OCI-LY1 (cell line): ENCODE results near the gene PRKCE.

Experiments
- H2AFZ ChIP-seq: fragments of 200-600 bp; sonication (generic), shearing (Covaris generic); 2 replicates; pipeline ENCODE4 v1.6.0; 2014; ENCODE audit warnings: antibody characterized with exemption, mild to moderate bottlenecking, low read length
- H3F3A ChIP-seq: fragments of 200-600 bp; sonication (generic), shearing (Covaris generic); 2 replicates; pipeline ENCODE4 v1.6.0; 2014; ENCODE audit warnings: mild to moderate bottlenecking, antibody characterized with exemption, low read length, moderate library complexity; ENCODE audit not compliant: insufficient read depth
- H3K27ac ChIP-seq: fragments of 200-600 bp; sonication (generic); 2 replicates; pipeline ENCODE4 v1.5.1; 2014; ENCODE audit warnings: low read length, mixed run types, mild to moderate bottlenecking, low read depth; ENCODE audit not compliant: poor library complexity, severe bottlenecking
- H3K27me3 ChIP-seq: fragments of 200-600 bp; sonication (generic); 2 replicates; pipeline ENCODE4 v1.6.0; 2014; ENCODE audit warnings: antibody characterized with exemption, mild to moderate bottlenecking, low read length, moderate library complexity; ENCODE audit not compliant: insufficient read depth
- H3K36me3 ChIP-seq: fragments of 200-600 bp; sonication (generic); 2 replicates; pipeline ENCODE4 v1.6.1; 2014; ENCODE audit warnings: mild to moderate bottlenecking, antibody characterized with exemption, low read length, moderate library complexity, mixed read lengths; ENCODE audit not compliant: insufficient read depth
- H3K4me1 ChIP-seq: fragments of 200-600 bp; sonication (generic); 2 replicates; pipeline ENCODE4 v1.5.1; 2014; ENCODE audit warnings: mild to moderate bottlenecking, low read length, moderate library complexity; ENCODE audit not compliant: insufficient read depth, severe bottlenecking
- H3K4me2 ChIP-seq: fragments of 200-600 bp; sonication (generic), shearing (Covaris generic); 2 replicates; pipeline ENCODE4 v1.6.1; 2014; ENCODE audit warnings: low read length
- H3K4me3 ChIP-seq: fragments of 200-600 bp; sonication (generic); 2 replicates; pipeline ENCODE4 v1.5.1; 2014; ENCODE audit warnings: low read length, low read depth, mild to moderate bottlenecking, mixed read lengths; ENCODE audit not compliant: poor library complexity, severe bottlenecking
- H3K79me2 ChIP-seq: fragments of 200-600 bp; shearing (Covaris generic); 2 replicates; pipeline ENCODE4 v1.6.1; 2016; ENCODE audit warnings: mixed run types, low read length, mixed read lengths; ENCODE audit not compliant: insufficient read depth
- H3K9ac ChIP-seq: fragments of 200-600 bp; sonication (generic), shearing (Covaris generic); 2 replicates; pipeline ENCODE4 v1.6.1; 2014; ENCODE audit warnings: mild to moderate bottlenecking, low read length, mixed read lengths
- H3K9me2 ChIP-seq: fragments of 200-600 bp; sonication (generic), shearing (Covaris generic); 2 replicates; pipeline ENCODE4 v1.6.1; 2014; ENCODE audit warnings: low read depth, mild to moderate bottlenecking, low read length, mixed read lengths
- H3K9me3 ChIP-seq: fragments of 200-600 bp; shearing (Covaris generic); 2 replicates; pipeline ENCODE4 v1.6.1; 2014; ENCODE audit warnings: low read length, mixed read lengths
- H4K20me1 ChIP-seq: fragments of 200-600 bp; sonication (generic), shearing (Covaris generic); 2 replicates; pipeline ENCODE4 v1.6.0; 2016; ENCODE audit warnings: mild to moderate bottlenecking, low read length; ENCODE audit not compliant: insufficient read depth
- CTCF ChIP-seq: fragments of 200-600 bp; sonication (generic), shearing (Covaris generic); IDR thresholded peaks from 2 replicates; pipeline ENCODE4 v1.5.1; 2017; ENCODE audit warnings: mild to moderate bottlenecking, antibody characterized with exemption, low read length, moderate library complexity, mixed read lengths
- EZH2 ChIP-seq: fragments of 200-600 bp; sonication (generic), shearing (Covaris generic); IDR thresholded peaks from 2 replicates; pipeline ENCODE4 v1.8.0; 2017; ENCODE audit warnings: borderline replicate concordance, mixed run types, mild to moderate bottlenecking, antibody characterized with exemption, low read length, moderate library complexity, mixed read lengths

Gene PRKCE

DNA sequence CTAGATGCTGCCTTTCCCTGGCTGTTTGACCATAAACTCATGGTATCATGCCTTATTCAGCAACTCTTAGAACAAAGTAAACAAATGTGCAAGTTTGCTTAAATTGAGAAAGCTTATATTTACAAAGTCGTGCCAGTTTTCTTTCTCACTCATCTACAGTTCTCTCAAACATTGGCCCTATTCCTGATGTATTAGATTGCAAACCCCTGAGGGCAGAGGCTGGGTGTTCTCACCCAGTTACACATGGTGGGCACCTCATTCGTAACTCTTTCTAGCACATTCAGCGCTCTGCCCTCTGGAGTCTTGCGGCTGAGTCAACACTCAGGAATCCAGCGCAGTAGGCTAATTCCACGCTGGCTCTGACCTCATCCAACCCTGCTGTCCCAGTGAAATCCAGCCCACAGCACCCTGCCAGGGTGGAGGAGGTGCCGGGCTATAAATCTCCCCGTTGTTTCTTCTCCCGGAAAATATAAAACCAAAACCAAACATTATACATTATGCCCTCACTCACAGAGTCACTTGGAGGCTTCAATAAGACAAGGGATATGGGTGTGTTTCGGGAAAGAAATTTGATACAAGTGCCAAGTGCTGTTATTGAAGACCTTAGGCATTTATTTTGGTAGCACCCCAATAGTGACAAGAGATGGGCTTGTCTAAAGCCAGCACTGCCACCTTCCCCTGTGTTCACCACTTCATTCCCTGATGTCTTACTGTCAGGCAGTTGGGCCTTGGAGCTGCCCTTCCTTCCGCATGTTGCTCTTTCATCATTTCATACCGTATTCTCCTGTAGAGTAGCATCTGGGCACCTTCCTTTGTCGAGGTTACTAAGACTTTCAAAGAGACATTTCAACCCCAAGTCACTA is 287.4 kb downstream of the PRKCE start:
- no peaks in the 10 kb centered on the region for H4K20me1 ChIP-seq
- no peak for TF ChIP-seq CTCF
- no peak for TF ChIP-seq EZH2
- peaks cover 7% of the 10 kb centered on the region; the same call in 1 of the 2 replicates for H3K36me3 ChIP-seq
- H2AFZ ChIP-seq: no peak overlapping the region
- H3F3A ChIP-seq: no peaks in the 10 kb centered on the region
- no peak overlapping the region for H3K4me2 ChIP-seq
- H3K9me2 ChIP-seq: no peaks in the 10 kb centered on the region
- H3K27me3 ChIP-seq: no peaks in the 10 kb centered on the region
- no peak overlapping the region for H3K27ac ChIP-seq
- no peaks in the 10 kb centered on the region for H3K9me3 ChIP-seq
- no peaks in the 10 kb centered on the region for H3K4me1 ChIP-seq
- H3K79me2 ChIP-seq: no peaks in the 10 kb centered on the region
- H3K4me3 ChIP-seq: no peak overlapping the region
- no peak overlapping the region for H3K9ac ChIP-seq

DNA sequence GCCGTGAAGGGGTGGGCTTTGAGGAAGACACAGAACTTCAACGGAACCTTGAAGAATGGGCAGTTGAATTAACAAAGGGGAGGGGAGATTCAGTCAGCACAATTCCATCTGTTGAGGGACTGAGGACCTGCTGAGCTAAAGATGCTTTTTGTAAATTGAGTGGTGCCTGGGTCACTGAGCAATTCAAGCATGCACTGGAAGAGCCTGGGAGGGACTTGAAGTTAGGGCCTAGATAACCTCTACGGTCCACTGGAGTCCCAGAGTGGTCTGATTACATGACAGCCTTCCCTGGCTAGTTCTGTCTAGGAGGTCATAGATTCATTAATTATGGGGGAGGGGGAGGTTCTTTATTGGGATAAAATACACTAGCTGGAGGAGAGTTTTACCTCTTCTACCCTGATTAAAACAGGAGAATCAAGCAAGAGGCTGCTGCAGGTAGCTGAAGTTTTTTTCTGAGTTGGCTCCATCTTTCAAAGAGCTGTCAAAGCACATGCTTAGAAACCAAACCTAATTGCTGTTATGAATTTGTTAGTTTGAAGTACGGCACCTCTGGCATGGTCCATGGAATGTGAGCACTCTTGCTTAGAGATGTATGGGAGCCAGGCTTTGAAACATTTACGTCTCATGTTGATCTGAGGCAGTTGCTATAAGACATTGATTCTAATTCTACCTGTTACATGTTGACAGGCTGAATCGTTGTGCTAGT is 290.2 kb downstream of the PRKCE start:
- Histone ChIP-seq H3K36me3 (peaks cover 7% of the 10 kb centered on the region; the same call in 1 of the 2 replicates), H3K4me3 (no peak overlapping the region), H3K79me2 (no peaks in the 10 kb centered on the region), H3K4me2 (no peak overlapping the region), H3K4me1 (no peaks in the 10 kb centered on the region), H4K20me1 (no peaks in the 10 kb centered on the region), H3F3A (no peaks in the 10 kb centered on the region), H3K9me3 (no peaks in the 10 kb centered on the region), H3K27me3 (no peaks in the 10 kb centered on the region), H3K9ac (no peak overlapping the region), H3K9me2 (no peaks in the 10 kb centered on the region), H2AFZ (no peak overlapping the region), H3K27ac (no peak overlapping the region)
- TF ChIP-seq CTCF (no peak), EZH2 (no peak)

DNA sequence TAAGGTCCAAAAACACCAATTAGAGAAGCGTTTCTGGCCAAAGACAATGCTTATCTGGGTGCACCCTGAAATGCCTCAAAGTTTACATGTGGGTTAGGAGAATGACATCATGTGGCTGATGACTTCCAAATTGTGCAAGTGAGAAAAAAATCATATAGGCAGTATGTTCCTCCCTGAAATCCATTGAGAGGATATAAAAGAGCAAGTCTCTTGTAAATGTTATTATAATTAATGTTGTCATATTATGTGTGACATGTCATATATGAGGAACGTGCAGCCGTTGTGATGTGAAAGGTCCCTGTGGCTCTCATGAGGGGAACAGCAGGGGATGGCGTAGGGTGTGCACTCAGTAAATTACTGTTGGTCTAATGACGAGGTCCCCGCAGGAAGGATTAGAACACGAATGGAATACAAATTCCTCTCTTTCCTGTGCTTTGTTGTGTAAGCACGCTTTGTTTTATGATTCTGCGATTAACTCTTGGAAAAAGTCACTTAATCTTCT is 290.8 kb downstream of the PRKCE start:
- Histone ChIP-seq H3K36me3 (peaks cover 7% of the 10 kb centered on the region; the same call in 1 of the 2 replicates), H2AFZ (no peak overlapping the region), H3K9me3 (no peaks in the 10 kb centered on the region), H3K27me3 (no peaks in the 10 kb centered on the region), H3F3A (no peaks in the 10 kb centered on the region), H3K4me3 (no peak overlapping the region), H3K9me2 (no peaks in the 10 kb centered on the region), H3K9ac (no peak overlapping the region), H3K4me2 (no peak overlapping the region), H3K79me2 (no peaks in the 10 kb centered on the region), H3K27ac (no peak overlapping the region), H4K20me1 (no peaks in the 10 kb centered on the region), H3K4me1 (no peaks in the 10 kb centered on the region)
- TF ChIP-seq CTCF: no peak
- no peak for TF ChIP-seq EZH2
